Urothelium cell line (cell line): ENCODE results near the gene RANGAP1.

Experiments
- DNase-seq: peaks from one replicate; pipeline ENCODE4 v3.0.0; 2011; ENCODE audit warnings: low spot score, mixed read lengths
- FAIRE-seq: peaks from 2 replicates; lab custom pipeline; 2011; peaks lifted over from hg19 to GRCh38; lab: Jason Lieb, UNC

Gene RANGAP1, protein sequence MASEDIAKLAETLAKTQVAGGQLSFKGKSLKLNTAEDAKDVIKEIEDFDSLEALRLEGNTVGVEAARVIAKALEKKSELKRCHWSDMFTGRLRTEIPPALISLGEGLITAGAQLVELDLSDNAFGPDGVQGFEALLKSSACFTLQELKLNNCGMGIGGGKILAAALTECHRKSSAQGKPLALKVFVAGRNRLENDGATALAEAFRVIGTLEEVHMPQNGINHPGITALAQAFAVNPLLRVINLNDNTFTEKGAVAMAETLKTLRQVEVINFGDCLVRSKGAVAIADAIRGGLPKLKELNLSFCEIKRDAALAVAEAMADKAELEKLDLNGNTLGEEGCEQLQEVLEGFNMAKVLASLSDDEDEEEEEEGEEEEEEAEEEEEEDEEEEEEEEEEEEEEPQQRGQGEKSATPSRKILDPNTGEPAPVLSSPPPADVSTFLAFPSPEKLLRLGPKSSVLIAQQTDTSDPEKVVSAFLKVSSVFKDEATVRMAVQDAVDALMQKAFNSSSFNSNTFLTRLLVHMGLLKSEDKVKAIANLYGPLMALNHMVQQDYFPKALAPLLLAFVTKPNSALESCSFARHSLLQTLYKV

DNA sequence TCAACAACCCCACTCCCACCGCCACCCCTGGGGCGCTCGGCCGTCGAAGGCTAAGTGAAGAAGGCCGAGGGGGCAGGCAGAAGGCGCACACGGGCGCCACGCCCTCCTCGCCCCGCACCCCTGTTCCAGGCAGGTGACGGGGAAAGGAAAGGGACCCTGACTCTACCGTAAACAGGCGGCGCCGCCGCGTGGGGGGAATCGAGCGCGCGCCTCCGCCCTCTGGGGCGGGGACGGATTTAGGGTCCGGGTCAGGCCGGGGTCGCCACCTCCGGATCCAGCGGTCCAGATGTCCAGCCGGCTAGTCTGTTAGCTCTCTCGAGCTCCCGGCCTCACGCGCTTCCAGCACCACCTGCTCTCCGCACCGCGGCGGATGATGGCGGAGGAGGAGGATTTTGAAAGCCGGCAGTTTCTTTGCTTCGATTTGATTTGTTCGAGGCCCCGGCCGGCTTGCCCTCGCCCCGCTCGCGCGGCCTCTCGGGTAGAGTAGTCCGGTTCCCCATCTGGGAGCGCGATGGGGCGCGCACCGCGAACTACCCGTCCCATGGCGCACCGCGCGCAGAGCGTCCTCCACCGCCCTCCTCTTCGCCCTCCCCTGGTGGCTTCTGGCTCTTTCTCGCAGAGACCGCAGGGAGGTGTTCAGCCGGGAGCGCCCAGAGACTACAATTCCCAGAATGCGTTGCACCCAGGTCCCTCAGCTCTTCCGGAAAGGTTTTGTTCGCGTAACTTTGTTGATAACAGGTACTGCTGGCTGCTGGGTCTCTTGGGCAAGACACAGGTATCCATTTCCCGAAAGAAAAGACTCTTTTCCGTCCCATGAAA is at the start of gene RANGAP1:
RANGAP1 (minus strand) TSS at position 368 of the 819 bp plus-strand sequence. CDS start 5,143 bp downstream, outside the sequence.
- FAIRE-seq = peak; percentile 52

DNA sequence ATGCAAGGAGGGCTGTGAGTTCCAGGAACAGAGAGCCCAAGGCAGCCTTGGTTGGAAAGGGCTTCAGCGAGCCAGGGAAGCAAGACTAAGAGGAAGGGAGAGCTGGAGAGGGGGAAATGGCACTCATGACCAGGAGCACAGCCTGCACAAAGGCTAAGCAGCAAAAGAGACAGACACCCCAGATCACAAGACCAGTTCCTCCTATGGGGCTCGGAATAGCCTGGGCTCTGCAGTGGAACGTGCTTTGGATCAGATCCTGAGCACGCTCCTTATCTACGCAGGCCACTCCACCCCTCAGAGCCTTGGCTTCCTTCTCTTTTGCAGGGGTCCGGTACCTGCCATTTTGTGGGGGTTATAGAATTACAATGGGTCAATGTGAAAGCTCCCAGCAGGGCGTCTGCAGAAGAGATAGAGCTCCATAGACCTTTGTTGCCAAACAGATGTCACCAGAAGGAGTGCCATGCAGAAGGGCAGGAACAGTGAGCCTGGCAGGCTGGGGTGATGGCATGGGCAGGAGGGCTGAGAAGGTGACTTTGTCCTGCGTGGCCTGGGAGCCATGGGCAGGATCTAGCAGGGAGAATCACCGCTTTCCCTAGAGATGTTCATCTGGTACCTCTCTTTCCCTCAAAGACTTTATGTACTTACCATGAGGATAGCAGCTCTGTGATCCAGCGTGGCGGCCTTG is 49.1 kb upstream of the RANGAP1 start:
- DNase-seq (no peak), FAIRE-seq (no peak)

More for the DNA sequence above, at the start of gene RANGAP1:
- DNase-seq = peak; percentile 98

DNA sequence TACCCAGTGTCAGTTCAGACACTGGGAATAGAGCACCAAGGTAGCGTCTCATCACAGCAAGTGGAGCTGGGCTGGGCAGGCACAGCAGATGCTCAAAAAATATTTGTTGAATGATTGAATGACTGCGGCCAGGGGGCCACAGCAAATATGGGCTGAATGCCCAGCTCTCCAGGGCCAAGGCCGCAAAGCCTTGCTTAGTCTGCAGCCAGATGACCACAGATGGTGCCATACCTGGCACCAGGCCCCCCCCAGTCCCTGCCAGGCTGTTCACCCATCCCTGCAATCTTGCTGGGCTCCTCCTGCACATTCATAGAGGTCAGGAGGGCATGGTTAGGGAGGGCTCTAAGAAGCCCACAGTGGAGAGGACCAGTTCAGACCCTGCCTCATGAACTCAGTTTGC is 48.2 kb upstream of the RANGAP1 start:
- no peak for DNase-seq
- no peak for FAIRE-seq

DNA sequence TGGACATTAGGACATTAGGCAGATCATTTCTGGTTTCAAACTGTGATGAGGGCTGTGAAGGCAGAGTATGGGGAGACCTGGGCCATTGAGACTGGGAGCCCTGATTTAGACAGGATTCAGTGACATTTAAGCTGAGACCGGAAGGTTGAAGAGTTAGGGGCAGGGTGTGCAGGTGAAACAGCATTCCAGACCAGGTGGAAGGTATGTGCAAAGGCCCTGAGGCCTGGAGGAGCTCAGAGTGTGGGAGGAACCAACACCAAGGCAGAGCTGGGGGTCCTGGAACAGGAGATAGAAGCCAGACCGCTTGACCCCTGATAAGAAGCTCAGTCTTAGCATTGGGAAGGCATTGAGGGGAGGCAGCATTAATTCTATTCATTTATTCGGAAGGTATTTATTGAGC is 47.8 kb upstream of the RANGAP1 start:
- no peak for DNase-seq
- FAIRE-seq = no peak

DNA sequence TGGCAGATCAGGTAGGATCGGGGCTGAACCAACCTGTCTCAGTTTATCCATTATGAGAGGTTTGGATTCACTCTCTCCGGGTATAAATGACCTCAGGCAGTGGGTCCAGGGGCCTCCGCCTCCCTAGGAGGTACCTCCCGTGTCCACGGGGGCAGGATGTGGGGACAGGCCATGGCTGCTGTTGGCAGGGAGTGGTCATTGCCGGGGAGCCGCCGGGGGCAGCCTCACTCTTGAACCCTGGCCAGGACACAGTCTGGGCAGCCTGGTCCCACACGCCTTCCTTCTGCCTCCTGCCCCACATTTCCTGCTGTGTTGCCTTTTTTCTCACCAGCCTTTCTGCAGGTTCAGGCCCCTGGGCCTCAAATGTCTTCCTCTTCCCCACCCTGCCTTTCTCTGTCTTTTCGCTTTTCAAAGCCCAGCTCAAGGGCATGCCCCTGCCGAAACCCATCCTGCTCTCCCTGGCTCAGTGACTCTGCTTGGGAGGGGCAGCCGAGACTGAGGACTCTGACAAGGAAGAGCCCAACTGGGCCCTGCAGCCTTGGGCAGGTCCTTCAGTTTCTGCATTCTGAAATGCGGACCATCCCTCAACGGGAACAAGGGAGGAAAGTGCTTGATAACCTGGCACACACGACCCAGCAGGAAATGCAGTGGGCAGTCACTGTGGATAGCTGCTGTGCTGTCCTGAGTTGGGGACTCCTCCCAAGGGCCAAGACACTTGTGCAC is 46.4 kb upstream of the RANGAP1 start:
- FAIRE-seq = peak; percentile 62

DNA sequence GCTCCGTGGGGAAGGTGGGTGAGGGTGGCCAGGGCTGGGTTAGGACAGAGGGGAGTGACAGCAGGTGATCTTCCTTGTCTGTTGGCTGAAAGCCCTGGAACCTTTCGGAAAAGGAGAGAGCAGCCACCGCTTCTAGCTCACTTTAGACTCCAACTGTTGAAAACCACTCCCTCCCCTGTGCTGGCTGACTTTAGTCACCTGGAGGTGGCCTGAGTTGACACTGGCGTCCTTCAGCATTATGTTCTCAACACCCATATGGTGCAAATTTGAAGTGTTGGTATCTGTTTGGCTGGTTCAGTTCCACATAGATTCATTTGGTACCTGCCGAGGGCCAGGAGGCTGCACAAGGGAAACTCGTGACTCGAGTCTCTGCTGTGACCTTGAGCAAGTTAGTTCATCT is 44.2 kb upstream of the RANGAP1 start:
- FAIRE-seq = no peak
- no peak for DNase-seq

More for the DNA sequence above, 46.4 kb upstream of the RANGAP1 start:
- DNase-seq = no peak

DNA sequence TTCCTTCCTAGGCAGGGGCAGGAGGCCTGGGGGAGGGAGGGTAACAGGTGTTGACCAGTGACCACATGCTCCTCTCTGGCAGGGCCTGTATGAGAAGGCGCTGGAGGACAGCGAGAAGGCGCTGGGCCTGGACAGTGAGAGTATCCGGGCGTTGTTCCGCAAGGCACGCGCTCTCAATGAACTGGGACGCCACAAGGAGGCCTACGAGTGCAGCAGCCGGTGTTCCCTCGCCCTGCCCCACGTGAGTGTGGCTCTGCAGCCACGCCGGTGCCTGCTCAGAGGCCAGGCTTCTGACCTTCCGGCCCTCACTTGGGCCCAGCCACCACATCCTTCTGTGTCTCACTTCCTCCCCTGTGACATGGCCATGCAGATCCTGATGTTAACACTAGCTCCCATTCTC is 41.1 kb upstream of the RANGAP1 start:
- DNase-seq = no peak
- no peak for FAIRE-seq

DNA sequence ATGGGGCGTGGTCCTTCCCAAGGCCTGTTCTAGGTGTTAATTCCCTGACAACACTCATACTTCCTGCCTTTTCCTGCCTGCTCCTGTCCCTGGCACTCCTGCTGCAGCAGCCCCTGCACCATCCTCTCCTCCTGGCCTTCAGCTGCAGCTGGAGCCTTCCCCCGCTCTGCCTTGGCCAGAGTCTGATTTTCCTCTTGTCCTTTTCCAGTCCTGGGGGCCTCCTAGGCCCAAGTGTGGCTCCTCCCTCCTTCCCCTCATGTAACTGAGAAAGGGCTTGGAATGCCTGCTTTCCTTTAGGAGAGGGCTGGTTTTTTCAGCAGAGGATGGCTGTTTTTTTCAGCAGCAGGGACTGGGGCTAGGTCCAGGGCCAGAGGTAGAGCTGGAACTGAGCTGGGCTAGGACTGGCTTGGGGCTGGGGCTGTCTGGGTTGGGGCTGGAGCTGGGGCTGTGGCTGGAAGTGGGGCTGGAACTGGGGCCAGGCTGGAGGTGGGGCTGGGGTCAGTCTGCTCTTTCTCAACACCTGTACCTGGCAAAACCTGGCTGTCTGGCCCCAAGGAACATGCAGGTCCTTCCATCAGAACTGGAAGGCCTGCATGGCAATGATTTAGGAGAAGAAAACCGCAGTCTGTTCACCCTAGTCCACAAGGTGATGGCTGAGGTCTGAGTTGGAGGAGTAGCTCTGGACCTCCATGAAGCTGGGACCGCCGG is 39.0 kb upstream of the RANGAP1 start:
- no peak for FAIRE-seq

DNA sequence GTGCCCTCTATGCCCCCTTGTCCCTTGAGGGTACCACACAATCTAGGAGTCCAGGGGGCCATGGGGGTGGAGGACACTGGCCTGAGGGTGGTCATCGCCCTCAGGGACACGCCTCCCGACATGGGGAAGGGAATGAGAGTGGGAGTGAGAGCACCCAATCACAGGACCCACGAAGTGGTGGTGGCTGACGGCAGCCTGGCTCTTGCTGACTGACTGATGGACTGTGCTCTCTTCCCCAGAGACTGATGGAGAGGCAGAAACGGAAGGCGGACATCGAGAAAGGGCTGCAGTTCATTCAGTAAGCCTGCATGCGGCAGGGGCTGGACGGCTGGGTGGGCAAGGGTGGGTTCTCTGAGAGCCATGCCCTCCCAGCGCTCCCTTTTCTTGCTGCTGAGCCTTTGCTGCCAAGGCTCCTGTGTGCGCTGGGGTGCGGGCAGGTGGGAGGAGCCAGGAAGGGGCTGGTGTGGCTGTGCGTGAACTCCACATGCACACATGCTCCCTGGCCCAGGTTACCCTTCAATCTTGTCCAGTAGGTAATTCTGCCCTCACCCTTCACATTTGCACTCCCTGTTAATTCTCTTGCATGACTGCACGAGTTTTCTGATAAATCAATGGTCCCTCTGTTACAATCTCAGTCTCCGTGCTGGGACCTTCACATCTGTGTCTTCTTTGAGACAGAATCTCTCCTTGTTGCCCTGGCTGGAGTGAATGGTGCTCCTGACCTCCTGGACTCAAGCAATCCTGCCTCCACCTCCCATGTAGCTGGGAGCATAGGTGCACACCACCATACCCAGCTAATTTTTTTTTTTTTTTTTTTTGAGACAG is 34.6 kb upstream of the RANGAP1 start:
- DNase-seq (no peak), FAIRE-seq (peak; percentile 46)

More for the DNA sequence above, 39.0 kb upstream of the RANGAP1 start:
- no peak for DNase-seq

DNA sequence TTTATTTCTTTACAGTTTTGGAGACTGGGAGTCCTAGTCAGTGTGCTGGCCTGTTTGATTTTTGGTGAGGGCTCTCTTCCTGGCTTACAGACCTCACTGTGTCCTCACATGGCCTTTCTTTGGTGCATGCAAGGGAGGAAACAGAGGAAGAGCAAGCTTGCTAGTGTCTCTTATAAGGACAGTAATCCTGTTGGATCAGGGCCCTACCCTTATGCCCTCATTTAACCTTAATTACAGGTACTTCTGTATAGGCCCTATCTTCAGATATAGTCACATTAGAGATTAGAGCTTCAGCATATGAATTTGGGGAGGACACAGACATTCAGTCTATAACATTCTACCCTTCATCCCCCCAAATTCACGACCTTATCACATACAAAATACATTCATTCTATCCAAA is 29.6 kb upstream of the RANGAP1 start:
- FAIRE-seq (no peak), DNase-seq (no peak)

DNA sequence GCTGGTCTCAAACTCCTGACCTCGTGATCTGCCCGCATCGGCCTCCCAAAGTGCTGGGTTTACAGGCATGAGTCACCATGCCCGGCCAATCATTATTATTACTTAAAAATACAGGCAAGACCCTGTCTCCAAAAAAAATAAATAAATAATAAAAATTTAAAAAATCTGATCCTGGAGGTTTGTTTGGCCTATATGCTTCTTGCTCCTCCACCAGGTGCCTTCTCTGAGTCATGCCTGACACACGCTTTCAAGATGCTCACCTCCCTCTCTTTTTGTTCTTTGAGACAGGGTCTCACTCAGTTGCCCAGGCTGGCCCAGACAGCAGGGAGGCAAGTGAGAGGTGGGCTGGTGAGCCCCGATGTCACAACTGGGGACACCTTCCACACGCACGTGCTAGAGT is 28.8 kb upstream of the RANGAP1 start:
- DNase-seq (no peak), FAIRE-seq (peak; percentile 5)

DNA sequence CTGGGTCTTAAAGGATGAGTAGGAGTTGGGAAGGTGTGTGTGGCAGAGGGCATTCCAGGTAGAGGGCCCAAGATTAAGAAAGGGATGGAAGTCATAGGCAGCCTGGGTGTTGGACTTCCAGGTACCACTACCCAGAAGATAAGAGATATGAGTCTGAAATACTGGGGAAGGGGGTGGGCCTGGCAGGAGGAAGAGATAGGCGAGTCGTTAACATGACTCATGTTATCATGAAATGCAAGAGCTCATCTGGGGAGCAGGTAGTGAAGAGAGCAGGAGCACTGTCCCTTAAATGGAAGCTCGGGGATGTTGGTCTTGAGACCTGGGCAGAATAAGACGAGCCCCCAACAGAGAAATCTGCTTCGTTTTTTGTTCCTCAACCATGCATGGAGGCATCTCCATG is 25.5 kb upstream of the RANGAP1 start:
- FAIRE-seq = no peak

DNA sequence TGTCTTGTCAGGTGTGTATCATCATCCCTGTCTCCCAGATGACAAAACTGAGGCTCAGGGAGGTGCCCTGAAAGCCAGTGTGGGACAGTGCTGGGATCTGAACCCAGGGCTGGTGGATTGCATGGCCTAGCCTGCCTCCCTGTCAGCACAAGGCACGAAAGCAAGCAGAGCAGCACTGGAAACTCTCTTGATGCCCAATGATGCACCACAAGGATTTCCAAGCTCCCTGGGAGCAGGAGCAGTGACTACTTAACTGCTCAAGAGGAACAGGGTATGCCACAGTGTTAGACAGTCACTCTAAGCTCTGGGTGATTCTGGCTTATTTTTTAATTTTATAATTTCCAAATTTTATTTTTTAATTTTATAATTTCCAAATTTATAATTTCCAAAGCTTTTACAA is 24.3 kb upstream of the RANGAP1 start:
- FAIRE-seq (no peak), DNase-seq (no peak)

More for the DNA sequence above, 25.5 kb upstream of the RANGAP1 start:
- no peak for DNase-seq

DNA sequence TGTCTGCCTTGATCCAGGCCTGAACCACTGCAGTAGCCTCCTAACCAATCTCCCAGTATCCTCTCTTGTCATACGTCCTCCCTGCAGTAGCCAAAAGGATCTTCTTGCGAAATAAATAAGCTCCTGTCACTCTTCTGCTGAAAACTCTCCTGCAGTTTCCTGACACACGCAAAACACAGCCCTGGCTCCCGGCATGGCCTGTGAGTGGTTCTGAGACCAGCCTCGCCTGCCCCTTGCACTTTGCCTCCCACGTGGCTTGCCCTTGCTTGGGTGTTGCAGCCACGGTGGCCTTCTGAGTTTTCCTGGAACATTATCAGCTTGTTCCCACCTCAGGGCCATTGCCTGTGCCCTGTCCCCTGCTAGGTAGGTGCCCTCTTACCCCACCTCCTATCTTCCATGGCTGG is 22.6 kb upstream of the RANGAP1 start:
- FAIRE-seq (no peak), DNase-seq (no peak)

DNA sequence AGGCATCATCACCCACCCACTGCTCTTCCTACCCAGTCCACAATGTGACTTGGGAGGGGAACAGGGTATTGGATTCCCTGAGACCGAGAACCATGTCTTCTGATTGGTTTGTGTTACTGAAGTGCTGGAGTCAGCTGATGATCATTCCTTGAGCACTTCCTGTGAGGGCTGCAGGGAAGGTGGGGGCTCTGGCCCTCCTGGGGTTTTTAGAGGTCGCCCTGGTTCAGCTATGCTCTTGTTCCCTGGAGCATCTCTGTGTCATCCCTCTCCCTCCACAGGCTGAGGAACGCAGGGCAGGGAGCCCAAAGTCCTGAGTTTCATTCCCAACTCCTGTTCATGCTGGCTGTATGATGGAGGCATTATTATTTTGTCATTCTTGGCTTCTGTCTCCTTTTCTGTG is 22.1 kb upstream of the RANGAP1 start:
- DNase-seq = no peak
- FAIRE-seq = no peak

DNA sequence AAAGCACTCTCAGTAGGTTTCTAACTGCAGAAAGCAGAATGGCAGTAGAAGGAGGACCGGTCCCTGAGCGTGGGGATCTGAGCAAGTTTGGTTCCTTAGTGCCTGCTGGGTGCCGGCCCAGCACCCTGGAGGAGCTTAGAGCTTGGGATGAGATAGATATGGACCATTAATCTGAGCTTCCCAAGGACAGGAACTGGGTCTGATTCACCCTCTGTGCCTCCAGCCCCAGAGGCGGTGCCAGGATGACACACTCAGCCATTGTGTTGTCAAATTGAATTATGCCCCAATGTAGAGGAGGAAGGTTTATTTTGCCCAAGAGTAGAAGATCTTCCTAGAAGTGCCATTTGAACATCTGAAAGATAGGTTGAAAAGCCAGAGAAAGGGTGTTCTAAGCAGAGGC is 19.7 kb upstream of the RANGAP1 start:
- DNase-seq (peak; percentile 72), FAIRE-seq (peak; percentile 50)

DNA sequence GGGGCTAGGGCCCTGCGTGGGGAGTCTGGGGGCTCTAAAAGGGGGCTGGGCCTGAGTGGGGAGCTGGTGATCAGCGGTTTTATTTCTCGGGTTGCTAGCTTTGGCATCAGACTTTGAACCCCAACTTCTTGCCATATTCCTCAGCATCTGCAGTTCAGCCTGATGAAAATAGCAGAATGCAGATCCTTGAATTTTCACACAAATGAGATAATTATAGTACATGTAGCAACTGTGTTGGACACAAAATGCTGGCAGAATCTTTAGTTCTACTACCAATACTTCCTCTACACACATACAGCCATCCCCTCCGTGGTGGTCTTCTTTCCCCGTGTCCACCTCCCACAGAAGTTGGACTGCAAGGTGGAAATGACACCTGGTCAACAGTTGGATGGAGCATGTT is 16.8 kb upstream of the RANGAP1 start:
- FAIRE-seq (no peak), DNase-seq (no peak)

DNA sequence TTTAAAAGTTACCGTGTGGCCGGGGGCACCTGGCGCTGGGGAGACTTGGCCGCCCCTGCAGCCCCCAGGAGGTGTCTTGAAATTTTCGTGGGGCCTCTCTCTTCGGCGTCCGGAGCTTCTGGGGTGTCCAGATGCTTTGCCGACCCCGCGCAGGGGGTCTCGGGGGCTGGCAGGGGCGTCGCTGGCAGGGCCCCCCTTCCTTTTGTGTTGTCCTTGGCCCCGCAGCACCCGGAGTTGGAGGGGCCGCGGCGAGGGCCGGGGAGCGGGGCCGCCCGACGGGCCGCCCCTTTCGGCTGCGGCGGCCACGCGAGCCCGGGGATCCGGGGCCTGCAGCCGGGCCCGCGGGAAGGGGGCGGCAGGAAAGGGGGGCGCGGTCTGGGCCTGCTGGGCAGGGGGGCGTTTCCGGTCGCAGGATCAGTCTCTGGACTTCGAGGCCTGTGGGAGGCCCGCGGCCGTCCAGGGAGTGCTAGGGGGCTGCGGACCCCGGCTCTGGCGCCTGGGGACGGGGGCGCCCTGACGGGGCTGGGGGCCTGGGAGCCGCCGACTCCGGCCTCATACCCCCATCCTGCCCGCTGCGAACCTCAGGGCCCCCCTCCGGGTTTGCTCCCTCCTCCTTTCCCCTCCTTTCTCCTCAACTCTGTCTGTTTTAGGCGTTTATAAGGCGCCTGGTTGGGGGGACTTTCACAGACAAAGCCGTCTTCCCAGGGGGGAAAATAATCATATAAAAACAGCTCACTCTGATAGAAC is 16.2 kb upstream of the RANGAP1 start:
- peak; percentile 32 for DNase-seq
- no peak for FAIRE-seq
